K562 (cell line): ENCODE results near the gene PRKAA1. TPM values are rescaled to one million over a fixed set of nuclear protein-coding genes. Genes with fewer than 3 reads are reported as not detected.

ENCODE experiments used
- ARID2 ChIP-seq: fragments of 450-650 bp; IDR thresholded peaks from 2 replicates; pipeline ENCODE4 v1.6.1; 2017; ENCODE audit warnings: antibody characterized with exemption, mild to moderate bottlenecking
- KLF1 ChIP-seq: fragments of 450-650 bp; IDR thresholded peaks from 2 replicates; pipeline ENCODE4 v1.6.1; 2016; ENCODE audit warnings: missing genetic modification characterization, missing compliant biosample characterization
- MECOM ChIP-seq: fragments of 250-450 bp; sonication (Bioruptor Pico); IDR thresholded peaks from 2 replicates; pipeline ENCODE4 v1.8.0; 2022; ENCODE audit warnings: inconsistent platforms
- NCOA2 ChIP-seq, 2 experiments: fragments of 450-650 bp; IDR thresholded peaks; 2 replicates each; pipeline ENCODE4 v1.6.1; 2018; ENCODE audit warnings: mild to moderate bottlenecking in 2 of 2, moderate library complexity in 1 of 2; ENCODE audit not compliant: partially characterized antibody in 2 of 2
- OTX1 ChIP-seq: fragments of 450-650 bp; formaldehyde crosslinking; IDR thresholded peaks from 2 replicates; pipeline ENCODE4 v1.4.0; 2022; ENCODE audit warnings: mild to moderate bottlenecking
- PHF8 ChIP-seq: fragments of 200-600 bp; sonication (generic); IDR thresholded peaks from 2 replicates; pipeline ENCODE4 v1.6.1; 2012; ENCODE audit warnings: mixed run types, mild to moderate bottlenecking, inconsistent platforms, low read length, moderate library complexity, borderline replicate concordance
- RBM39 ChIP-seq: fragments of 200-400 bp; formaldehyde crosslinking; optimal IDR thresholded peaks from 2 replicates; pipeline ENCODE3; 2018; ENCODE audit warnings: low read depth, low read length
- SAFB ChIP-seq: fragments of 200-400 bp; formaldehyde crosslinking; IDR thresholded peaks from 2 replicates; pipeline ENCODE4 v1.6.1; 2017; ENCODE audit warnings: low read depth, low read length, borderline replicate concordance
- SNRNP70 ChIP-seq: fragments of 200-400 bp; formaldehyde crosslinking; optimal IDR thresholded peaks from 2 replicates; pipeline ENCODE3; 2017; ENCODE audit warnings: low read depth, low read length
- SP1 ChIP-seq: sonication (generic); formaldehyde crosslinking; IDR thresholded peaks from 2 replicates; pipeline ENCODE4 v1.8.1; 2022; ENCODE audit warnings: mild to moderate bottlenecking, missing genetic modification reagents
- ZBTB49 ChIP-seq: sonication (generic); formaldehyde crosslinking; IDR thresholded peaks from 2 replicates; pipeline ENCODE4 v1.8.0; 2022; ENCODE audit warnings: missing genetic modification reagents, mild to moderate bottlenecking, borderline replicate concordance
- ZNF274 ChIP-seq: IDR thresholded peaks from 2 replicates; pipeline ENCODE4 v1.6.1; 2011; ENCODE audit warnings: low read depth, mild to moderate bottlenecking, low read length, moderate library complexity, borderline replicate concordance
- polyA plus RNA-seq, 8 experiments: library from polyadenylated mRNA; depleted of rRNA in 4 of 8; stranded (reverse) in 5 of 8; unstranded in 3 of 8; fragments of >200 nt; fragmentation: Nextera tagmentation in 2 of 8; fragmentation: Illumina TruSeq in 1 of 8; extraction: Ambion mirVana in 2 of 8; extraction: Trizol in 1 of 8; gene quantifications; 2 replicates each; pipeline versions ENCODE4 v1.2.1 to v1.2.3, GENCODE V29; 2011 to 2014; ENCODE audit warnings: inconsistent platforms in 1 of 8, missing spikeins in 1 of 8
- total RNA-seq, 7 experiments: library from RNA; depleted of rRNA in 6 of 7; stranded (reverse); fragments of >200 nt in 6 of 7; fragmentation: Illumina TruSeq in 2 of 7; extraction: Trizol in 2 of 7; gene quantifications; 2 replicates each; pipeline versions ENCODE4 v1.2.1 to v1.2.3, GENCODE V29; 2011 to 2021; ENCODE audit warnings: low replicate concordance in 1 of 7
- TF ChIP-seq, protein P1 (sequence below): fragments of 200-600 bp; sonication (generic); IDR thresholded peaks from one replicate; pipeline ENCODE4 v1.6.1; 2012; ENCODE audit warnings: mild to moderate bottlenecking, low read depth, low read length, inconsistent platforms

PRKAA1 gene
- total and polyA plus RNA-seq, 9 of the 15 experiments (the other 6 are each of a cell fraction or from before 2014, with no cell fraction given), result 24.5 to 84.0 (median 51.4) TPM

GRCh38 chr5:40841068-40841805 is 43.1 kb upstream of the PRKAA1 start, which contains the start of gene CARD6 (continued):
- TF ChIP-seq, protein P1, sequence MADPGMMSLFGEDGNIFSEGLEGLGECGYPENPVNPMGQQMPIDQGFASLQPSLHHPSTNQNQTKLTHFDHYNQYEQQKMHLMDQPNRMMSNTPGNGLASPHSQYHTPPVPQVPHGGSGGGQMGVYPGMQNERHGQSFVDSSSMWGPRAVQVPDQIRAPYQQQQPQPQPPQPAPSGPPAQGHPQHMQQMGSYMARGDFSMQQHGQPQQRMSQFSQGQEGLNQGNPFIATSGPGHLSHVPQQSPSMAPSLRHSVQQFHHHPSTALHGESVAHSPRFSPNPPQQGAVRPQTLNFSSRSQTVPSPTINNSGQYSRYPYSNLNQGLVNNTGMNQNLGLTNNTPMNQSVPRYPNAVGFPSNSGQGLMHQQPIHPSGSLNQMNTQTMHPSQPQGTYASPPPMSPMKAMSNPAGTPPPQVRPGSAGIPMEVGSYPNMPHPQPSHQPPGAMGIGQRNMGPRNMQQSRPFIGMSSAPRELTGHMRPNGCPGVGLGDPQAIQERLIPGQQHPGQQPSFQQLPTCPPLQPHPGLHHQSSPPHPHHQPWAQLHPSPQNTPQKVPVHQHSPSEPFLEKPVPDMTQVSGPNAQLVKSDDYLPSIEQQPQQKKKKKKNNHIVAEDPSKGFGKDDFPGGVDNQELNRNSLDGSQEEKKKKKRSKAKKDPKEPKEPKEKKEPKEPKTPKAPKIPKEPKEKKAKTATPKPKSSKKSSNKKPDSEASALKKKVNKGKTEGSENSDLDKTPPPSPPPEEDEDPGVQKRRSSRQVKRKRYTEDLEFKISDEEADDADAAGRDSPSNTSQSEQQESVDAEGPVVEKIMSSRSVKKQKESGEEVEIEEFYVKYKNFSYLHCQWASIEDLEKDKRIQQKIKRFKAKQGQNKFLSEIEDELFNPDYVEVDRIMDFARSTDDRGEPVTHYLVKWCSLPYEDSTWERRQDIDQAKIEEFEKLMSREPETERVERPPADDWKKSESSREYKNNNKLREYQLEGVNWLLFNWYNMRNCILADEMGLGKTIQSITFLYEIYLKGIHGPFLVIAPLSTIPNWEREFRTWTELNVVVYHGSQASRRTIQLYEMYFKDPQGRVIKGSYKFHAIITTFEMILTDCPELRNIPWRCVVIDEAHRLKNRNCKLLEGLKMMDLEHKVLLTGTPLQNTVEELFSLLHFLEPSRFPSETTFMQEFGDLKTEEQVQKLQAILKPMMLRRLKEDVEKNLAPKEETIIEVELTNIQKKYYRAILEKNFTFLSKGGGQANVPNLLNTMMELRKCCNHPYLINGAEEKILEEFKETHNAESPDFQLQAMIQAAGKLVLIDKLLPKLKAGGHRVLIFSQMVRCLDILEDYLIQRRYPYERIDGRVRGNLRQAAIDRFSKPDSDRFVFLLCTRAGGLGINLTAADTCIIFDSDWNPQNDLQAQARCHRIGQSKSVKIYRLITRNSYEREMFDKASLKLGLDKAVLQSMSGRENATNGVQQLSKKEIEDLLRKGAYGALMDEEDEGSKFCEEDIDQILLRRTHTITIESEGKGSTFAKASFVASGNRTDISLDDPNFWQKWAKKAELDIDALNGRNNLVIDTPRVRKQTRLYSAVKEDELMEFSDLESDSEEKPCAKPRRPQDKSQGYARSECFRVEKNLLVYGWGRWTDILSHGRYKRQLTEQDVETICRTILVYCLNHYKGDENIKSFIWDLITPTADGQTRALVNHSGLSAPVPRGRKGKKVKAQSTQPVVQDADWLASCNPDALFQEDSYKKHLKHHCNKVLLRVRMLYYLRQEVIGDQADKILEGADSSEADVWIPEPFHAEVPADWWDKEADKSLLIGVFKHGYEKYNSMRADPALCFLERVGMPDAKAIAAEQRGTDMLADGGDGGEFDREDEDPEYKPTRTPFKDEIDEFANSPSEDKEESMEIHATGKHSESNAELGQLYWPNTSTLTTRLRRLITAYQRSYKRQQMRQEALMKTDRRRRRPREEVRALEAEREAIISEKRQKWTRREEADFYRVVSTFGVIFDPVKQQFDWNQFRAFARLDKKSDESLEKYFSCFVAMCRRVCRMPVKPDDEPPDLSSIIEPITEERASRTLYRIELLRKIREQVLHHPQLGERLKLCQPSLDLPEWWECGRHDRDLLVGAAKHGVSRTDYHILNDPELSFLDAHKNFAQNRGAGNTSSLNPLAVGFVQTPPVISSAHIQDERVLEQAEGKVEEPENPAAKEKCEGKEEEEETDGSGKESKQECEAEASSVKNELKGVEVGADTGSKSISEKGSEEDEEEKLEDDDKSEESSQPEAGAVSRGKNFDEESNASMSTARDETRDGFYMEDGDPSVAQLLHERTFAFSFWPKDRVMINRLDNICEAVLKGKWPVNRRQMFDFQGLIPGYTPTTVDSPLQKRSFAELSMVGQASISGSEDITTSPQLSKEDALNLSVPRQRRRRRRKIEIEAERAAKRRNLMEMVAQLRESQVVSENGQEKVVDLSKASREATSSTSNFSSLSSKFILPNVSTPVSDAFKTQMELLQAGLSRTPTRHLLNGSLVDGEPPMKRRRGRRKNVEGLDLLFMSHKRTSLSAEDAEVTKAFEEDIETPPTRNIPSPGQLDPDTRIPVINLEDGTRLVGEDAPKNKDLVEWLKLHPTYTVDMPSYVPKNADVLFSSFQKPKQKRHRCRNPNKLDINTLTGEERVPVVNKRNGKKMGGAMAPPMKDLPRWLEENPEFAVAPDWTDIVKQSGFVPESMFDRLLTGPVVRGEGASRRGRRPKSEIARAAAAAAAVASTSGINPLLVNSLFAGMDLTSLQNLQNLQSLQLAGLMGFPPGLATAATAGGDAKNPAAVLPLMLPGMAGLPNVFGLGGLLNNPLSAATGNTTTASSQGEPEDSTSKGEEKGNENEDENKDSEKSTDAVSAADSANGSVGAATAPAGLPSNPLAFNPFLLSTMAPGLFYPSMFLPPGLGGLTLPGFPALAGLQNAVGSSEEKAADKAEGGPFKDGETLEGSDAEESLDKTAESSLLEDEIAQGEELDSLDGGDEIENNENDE, result no peak
- TF ChIP-seq SAFB, result no peak
- no peak for TF ChIP-seq RBM39
- TF ChIP-seq MECOM, result no peak
- TF ChIP-seq ARID2, result no peak
- no peak for TF ChIP-seq SNRNP70
- TF ChIP-seq PHF8, result peak; percentile 27
- TF ChIP-seq KLF1 (tag), result no peak
- TF ChIP-seq SP1 (CRISPR knock-in tag), result no peak
- no peak for TF ChIP-seq OTX1 (CRISPR knock-in tag)
- TF ChIP-seq ZBTB49 (CRISPR knock-in tag), result no peak
- TF ChIP-seq ZNF274, result no peak
- no peak for TF ChIP-seq NCOA2 (IDR thresholded peaks at IDR 0.05; ENCODE audit: partially characterized antibody in 2 of 2)
